OCI-LY1 (cell line): ENCODE measurements around the gene SDHA.

ENCODE experiments used
- H2AFZ ChIP-seq: fragments of 200-600 bp; sonication (generic), shearing (Covaris generic); 2 replicates; pipeline ENCODE4 v1.6.0; 2014; ENCODE audit warnings: antibody characterized with exemption, mild to moderate bottlenecking, low read length
- H3F3A ChIP-seq: fragments of 200-600 bp; sonication (generic), shearing (Covaris generic); 2 replicates; pipeline ENCODE4 v1.6.0; 2014; ENCODE audit warnings: mild to moderate bottlenecking, antibody characterized with exemption, low read length, moderate library complexity; ENCODE audit not compliant: insufficient read depth
- H3K27ac ChIP-seq: fragments of 200-600 bp; sonication (generic); 2 replicates; pipeline ENCODE4 v1.5.1; 2014; ENCODE audit warnings: low read length, mixed run types, mild to moderate bottlenecking, low read depth; ENCODE audit not compliant: poor library complexity, severe bottlenecking
- H3K27me3 ChIP-seq: fragments of 200-600 bp; sonication (generic); 2 replicates; pipeline ENCODE4 v1.6.0; 2014; ENCODE audit warnings: antibody characterized with exemption, mild to moderate bottlenecking, low read length, moderate library complexity; ENCODE audit not compliant: insufficient read depth
- H3K36me3 ChIP-seq: fragments of 200-600 bp; sonication (generic); 2 replicates; pipeline ENCODE4 v1.6.1; 2014; ENCODE audit warnings: mild to moderate bottlenecking, antibody characterized with exemption, low read length, moderate library complexity, mixed read lengths; ENCODE audit not compliant: insufficient read depth
- H3K4me1 ChIP-seq: fragments of 200-600 bp; sonication (generic); 2 replicates; pipeline ENCODE4 v1.5.1; 2014; ENCODE audit warnings: mild to moderate bottlenecking, low read length, moderate library complexity; ENCODE audit not compliant: insufficient read depth, severe bottlenecking
- H3K4me2 ChIP-seq: fragments of 200-600 bp; sonication (generic), shearing (Covaris generic); 2 replicates; pipeline ENCODE4 v1.6.1; 2014; ENCODE audit warnings: low read length
- H3K4me3 ChIP-seq: fragments of 200-600 bp; sonication (generic); 2 replicates; pipeline ENCODE4 v1.5.1; 2014; ENCODE audit warnings: low read length, low read depth, mild to moderate bottlenecking, mixed read lengths; ENCODE audit not compliant: poor library complexity, severe bottlenecking
- H3K79me2 ChIP-seq: fragments of 200-600 bp; shearing (Covaris generic); 2 replicates; pipeline ENCODE4 v1.6.1; 2016; ENCODE audit warnings: mixed run types, low read length, mixed read lengths; ENCODE audit not compliant: insufficient read depth
- H3K9ac ChIP-seq: fragments of 200-600 bp; sonication (generic), shearing (Covaris generic); 2 replicates; pipeline ENCODE4 v1.6.1; 2014; ENCODE audit warnings: mild to moderate bottlenecking, low read length, mixed read lengths
- H3K9me2 ChIP-seq: fragments of 200-600 bp; sonication (generic), shearing (Covaris generic); 2 replicates; pipeline ENCODE4 v1.6.1; 2014; ENCODE audit warnings: low read depth, mild to moderate bottlenecking, low read length, mixed read lengths
- H3K9me3 ChIP-seq: fragments of 200-600 bp; shearing (Covaris generic); 2 replicates; pipeline ENCODE4 v1.6.1; 2014; ENCODE audit warnings: low read length, mixed read lengths
- H4K20me1 ChIP-seq: fragments of 200-600 bp; sonication (generic), shearing (Covaris generic); 2 replicates; pipeline ENCODE4 v1.6.0; 2016; ENCODE audit warnings: mild to moderate bottlenecking, low read length; ENCODE audit not compliant: insufficient read depth
- CTCF ChIP-seq: fragments of 200-600 bp; sonication (generic), shearing (Covaris generic); IDR thresholded peaks from 2 replicates; pipeline ENCODE4 v1.5.1; 2017; ENCODE audit warnings: mild to moderate bottlenecking, antibody characterized with exemption, low read length, moderate library complexity, mixed read lengths
- EZH2 ChIP-seq: fragments of 200-600 bp; sonication (generic), shearing (Covaris generic); IDR thresholded peaks from 2 replicates; pipeline ENCODE4 v1.8.0; 2017; ENCODE audit warnings: borderline replicate concordance, mixed run types, mild to moderate bottlenecking, antibody characterized with exemption, low read length, moderate library complexity, mixed read lengths

SDHA gene

GRCh38 chr5:191949-192690, 26.0 kb upstream of the SDHA start:
- H3K9ac ChIP-seq = no peak overlapping the region; the same call in 1 of the 2 replicates
- no peaks in the 10 kb centered on the region for H3K27me3 ChIP-seq
- H3K9me3 ChIP-seq = no peaks in the 10 kb centered on the region
- H3K79me2 ChIP-seq = no peaks in the 10 kb centered on the region
- no peak overlapping the region for H3K27ac ChIP-seq
- H3F3A ChIP-seq = no peaks in the 10 kb centered on the region
- peaks cover 62% of the 10 kb centered on the region for H3K4me1 ChIP-seq
- H3K4me3 ChIP-seq = peak overlapping the region; percentile 28
- no peaks in the 10 kb centered on the region for H3K9me2 ChIP-seq
- H4K20me1 ChIP-seq = no peaks in the 10 kb centered on the region
- H2AFZ ChIP-seq = no peak overlapping the region
- no peak for TF ChIP-seq EZH2
- TF ChIP-seq CTCF = no peak
- H3K36me3 ChIP-seq = no peaks in the 10 kb centered on the region
- peak overlapping the region; percentile 44 for H3K4me2 ChIP-seq

GRCh38 chr5:192691-192969, 25.5 kb upstream of the SDHA start:
- Histone ChIP-seq H3K4me1 (peaks cover 62% of the 10 kb centered on the region), H3F3A (no peaks in the 10 kb centered on the region), H4K20me1 (no peaks in the 10 kb centered on the region), H3K9me2 (no peaks in the 10 kb centered on the region), H3K27ac (no peak overlapping the region), H3K4me2 (no peak overlapping the region), H3K9me3 (no peaks in the 10 kb centered on the region), H3K4me3 (no peak overlapping the region), H3K27me3 (no peaks in the 10 kb centered on the region), H2AFZ (no peak overlapping the region), H3K36me3 (no peaks in the 10 kb centered on the region), H3K9ac (no peak overlapping the region), H3K79me2 (no peaks in the 10 kb centered on the region)
- TF ChIP-seq CTCF (no peak), EZH2 (no peak)

DNA sequence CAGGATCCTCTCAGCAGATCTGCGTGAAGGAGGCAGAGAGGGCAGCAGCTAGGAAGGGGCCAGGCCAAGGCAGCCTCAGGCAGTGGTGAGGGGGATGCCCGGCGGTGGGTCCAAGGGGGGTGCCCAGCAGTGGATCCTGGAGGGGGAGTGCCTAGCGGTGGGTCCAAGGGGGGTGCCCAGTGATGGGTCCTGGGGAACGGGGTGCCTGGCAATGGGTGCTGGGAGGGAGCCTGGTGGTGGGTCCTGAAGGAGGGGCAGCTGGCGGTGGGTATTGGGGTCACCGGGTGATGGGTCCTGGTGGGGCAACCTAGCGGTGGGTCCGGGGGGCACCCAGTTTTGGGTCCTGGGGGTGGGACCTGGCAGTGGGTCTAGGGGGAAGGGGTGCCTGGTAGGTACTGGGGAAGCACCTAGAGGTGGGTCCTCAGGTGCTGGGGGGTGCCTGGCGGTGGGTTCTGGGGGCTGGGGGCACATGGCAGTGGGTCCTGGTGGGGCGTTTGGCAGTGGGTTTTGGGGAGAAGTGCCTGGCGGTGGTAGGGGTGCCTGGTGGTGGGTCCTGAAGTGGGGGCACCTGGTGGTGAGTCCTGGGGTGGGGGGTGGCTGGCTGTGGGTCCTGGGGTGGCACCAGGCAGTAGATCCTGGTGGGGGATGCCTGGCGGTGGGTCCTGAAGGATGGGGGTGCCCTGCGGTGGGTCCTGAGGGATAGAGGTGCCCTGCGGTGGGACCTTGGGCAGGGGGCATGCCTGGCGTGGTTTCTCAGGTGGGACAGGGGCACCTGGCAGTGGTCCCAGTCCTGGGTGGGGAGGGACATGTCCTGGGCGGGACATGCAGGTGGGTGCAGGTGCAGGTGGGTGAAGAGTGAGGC, 24.9 kb upstream of the SDHA start:
- Histone ChIP-seq H3K27me3 (no peaks in the 10 kb centered on the region), H3F3A (no peaks in the 10 kb centered on the region), H3K4me2 (no peak overlapping the region), H3K9me3 (no peaks in the 10 kb centered on the region), H3K4me3 (no peak overlapping the region), H3K4me1 (peaks cover 61% of the 10 kb centered on the region), H3K36me3 (no peaks in the 10 kb centered on the region), H3K27ac (no peak overlapping the region), H3K9ac (no peak overlapping the region), H3K79me2 (no peaks in the 10 kb centered on the region), H2AFZ (no peak overlapping the region), H3K9me2 (no peaks in the 10 kb centered on the region), H4K20me1 (no peaks in the 10 kb centered on the region)
- no peak for TF ChIP-seq CTCF
- no peak for TF ChIP-seq EZH2
